Mammary epithelial cell (primary cell): Measurements from ENCODE around the gene C9orf152.

Experiments
- EZH2 ChIP-seq: IDR thresholded peaks from 2 replicates; pipeline ENCODE4 v1.6.1; 2012; ENCODE audit warnings: low read length, inconsistent platforms, borderline replicate concordance
- TF ChIP-seq, protein P1 (sequence below), 2 donors: IDR thresholded peaks in 1 of 2; conservative IDR thresholded peaks in 1 of 2; 2 replicates each; pipeline ENCODE4 v1.5.1; 2011 to 2012; ENCODE audit warnings: inconsistent platforms in 2 of 2, low read length in 2 of 2, mild to moderate bottlenecking in 2 of 2, control low read depth in 1 of 2, low read depth in 1 of 2; ENCODE audit not compliant: insufficient read depth in 1 of 2; ENCODE audit errors: extremely low read depth in 1 of 2

DNA sequence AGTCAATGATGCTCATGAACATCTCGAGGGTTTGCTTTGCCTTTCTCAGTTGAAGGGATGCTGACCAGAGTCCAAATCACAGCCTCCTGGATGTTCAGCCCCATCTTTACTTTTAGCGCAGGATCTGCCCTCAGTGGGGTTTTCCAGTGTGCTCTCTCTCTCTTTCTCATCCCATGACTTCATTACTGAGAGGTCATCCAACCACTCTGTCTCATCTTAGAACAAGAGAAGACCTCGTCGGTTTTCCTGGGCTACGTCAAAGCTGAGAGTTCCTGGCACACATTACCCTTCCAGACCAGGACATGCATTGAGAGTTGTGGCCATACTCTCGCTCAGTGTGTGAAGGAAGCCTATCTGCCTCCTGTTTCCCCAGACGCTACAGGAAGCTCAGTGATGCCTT lies 47.3 kb downstream of the C9orf152 start:
- TF ChIP-seq, protein P1, sequence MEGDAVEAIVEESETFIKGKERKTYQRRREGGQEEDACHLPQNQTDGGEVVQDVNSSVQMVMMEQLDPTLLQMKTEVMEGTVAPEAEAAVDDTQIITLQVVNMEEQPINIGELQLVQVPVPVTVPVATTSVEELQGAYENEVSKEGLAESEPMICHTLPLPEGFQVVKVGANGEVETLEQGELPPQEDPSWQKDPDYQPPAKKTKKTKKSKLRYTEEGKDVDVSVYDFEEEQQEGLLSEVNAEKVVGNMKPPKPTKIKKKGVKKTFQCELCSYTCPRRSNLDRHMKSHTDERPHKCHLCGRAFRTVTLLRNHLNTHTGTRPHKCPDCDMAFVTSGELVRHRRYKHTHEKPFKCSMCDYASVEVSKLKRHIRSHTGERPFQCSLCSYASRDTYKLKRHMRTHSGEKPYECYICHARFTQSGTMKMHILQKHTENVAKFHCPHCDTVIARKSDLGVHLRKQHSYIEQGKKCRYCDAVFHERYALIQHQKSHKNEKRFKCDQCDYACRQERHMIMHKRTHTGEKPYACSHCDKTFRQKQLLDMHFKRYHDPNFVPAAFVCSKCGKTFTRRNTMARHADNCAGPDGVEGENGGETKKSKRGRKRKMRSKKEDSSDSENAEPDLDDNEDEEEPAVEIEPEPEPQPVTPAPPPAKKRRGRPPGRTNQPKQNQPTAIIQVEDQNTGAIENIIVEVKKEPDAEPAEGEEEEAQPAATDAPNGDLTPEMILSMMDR (conservative IDR thresholded peaks at IDR 0.05 in 1 of 2, IDR thresholded peaks at IDR 0.05 in 1 of 2; ENCODE audit: extremely low read depth in 1 of 2, insufficient read depth in 1 of 2, low read depth in 1 of 2, low read length in 2 of 2), result no peak
- no peak for TF ChIP-seq EZH2
